Endodermal cell (in vitro differentiated cells): ENCODE measurements around the gene CDKN1B. TPM values are rescaled to one million over a fixed set of nuclear protein-coding genes. Genes with fewer than 3 reads are reported as not detected.

Source experiments
- DNase-seq: peaks from one replicate; pipeline ENCODE4 v3.0.0-alpha.2; 2017
- H3K27ac ChIP-seq: 2 replicates; pipeline ENCODE4 v1.5.1; 2013; ENCODE audit warnings: mild to moderate bottlenecking, low read depth, low read length, moderate library complexity
- H3K27me3 ChIP-seq: 2 replicates; pipeline ENCODE4 v1.6.1; 2013; ENCODE audit warnings: mild to moderate bottlenecking, low read length, moderate library complexity; ENCODE audit not compliant: insufficient read depth, control insufficient read depth, poor library complexity, severe bottlenecking
- H3K36me3 ChIP-seq: 2 replicates; pipeline ENCODE4 v1.7.0; 2013; ENCODE audit warnings: mild to moderate bottlenecking, low read length, moderate library complexity; ENCODE audit not compliant: control insufficient read depth, insufficient read depth
- H3K4me1 ChIP-seq: one replicate; pipeline ENCODE4 v1.7.0; 2013; ENCODE audit warnings: low read length; ENCODE audit not compliant: control insufficient read depth, insufficient read depth
- H3K4me3 ChIP-seq: 2 replicates; pipeline ENCODE4 v1.5.1; 2013; ENCODE audit warnings: mild to moderate bottlenecking, low read length, moderate library complexity
- H3K9ac ChIP-seq: 2 replicates; pipeline ENCODE4 v1.6.1; 2013; ENCODE audit warnings: mild to moderate bottlenecking, low read length, moderate library complexity; ENCODE audit not compliant: poor library complexity, severe bottlenecking; ENCODE audit errors: extremely low read depth
- H3K9me3 ChIP-seq: 2 replicates; pipeline ENCODE4 v1.6.1; 2013; ENCODE audit warnings: mild to moderate bottlenecking, low read length, moderate library complexity; ENCODE audit not compliant: control insufficient read depth
- H3K27ac Mint-ChIP-seq: 2 replicates; pipeline ENCODE4 v1.8.0; 2020; ENCODE audit warnings: mixed read lengths
- H3K27me3 Mint-ChIP-seq: 2 replicates; pipeline ENCODE4 v1.8.0; 2021; ENCODE audit warnings: mild to moderate bottlenecking, mixed read lengths; ENCODE audit not compliant: insufficient read depth
- H3K36me3 Mint-ChIP-seq: 2 replicates; pipeline ENCODE4 v1.8.0; 2020; ENCODE audit warnings: low read depth, mixed read lengths
- H3K4me1 Mint-ChIP-seq: 2 replicates; pipeline ENCODE4 v1.8.0; 2020; ENCODE audit warnings: mixed read lengths
- H3K4me3 Mint-ChIP-seq: 2 replicates; pipeline ENCODE4 v1.8.0; 2020; ENCODE audit warnings: mild to moderate bottlenecking, moderate library complexity, mixed read lengths
- H3K9me3 Mint-ChIP-seq: 2 replicates; pipeline ENCODE4 v1.8.0; 2020; ENCODE audit warnings: mild to moderate bottlenecking, mixed read lengths
- CTCF ChIP-seq: fragments of 200-600 bp; sonication (generic); conservative IDR thresholded peaks from 2 replicates; pipeline ENCODE4 v1.5.0; 2021; ENCODE audit warnings: antibody characterized with exemption, mild to moderate bottlenecking
- WGBS, 2 experiments: methylation state at CpG; one replicate each; pipeline versions ENCODE4 v1.1.5 to v1.1.7; 2013; ENCODE audit warnings: missing lambda C conversion rate in 2 of 2, mixed read lengths in 1 of 2; ENCODE audit not compliant: insufficient coverage in 1 of 2, insufficient read length in 1 of 2; 5-methylcytosine and 5-hydroxymethylcytosine counted together
- total RNA-seq, 2 donors: library from RNA; stranded (reverse); fragmentation: NEBNext Ultra II Directional in 1 of 2; extraction: Animal tissue kit (Norgen Biotek cat#: 25700) in 1 of 2; gene quantifications; 2 replicates in 1 of 2; 3 replicates in 1 of 2; pipeline ENCODE4 v1.2.1, GENCODE V29; 2021

Gene CDKN1B
- total RNA-seq, 2 donors from 2014 or later = 40.1 to 63.9 TPM

GRCh38 chr12:12720672-12721161 is 3.5 kb downstream of the CDKN1B start:
- H3K27ac ChIP-seq = no peak overlapping the region
- Mint-ChIP-seq H3K36me3 (peaks cover 41% of the 10 kb centered on the region), H3K9me3 (no peaks in the 10 kb centered on the region), H3K4me3 (peak overlapping the region; percentile 28), H3K4me1 (peaks cover 52% of the 10 kb centered on the region), H3K27ac (peak overlapping the region; percentile 16), H3K27me3 (peaks cover 16% of the 10 kb centered on the region)
- H3K27me3 ChIP-seq = no peaks in the 10 kb centered on the region
- peak overlapping the region; percentile 99 for H3K4me3 ChIP-seq
- no peak for TF ChIP-seq CTCF
- WGBS, 2 experiments = 83 to 96% methylated on average over 1 to 4 of the region's 4 CpGs
- peaks cover 43% of the 10 kb centered on the region for H3K36me3 ChIP-seq
- no peak for DNase-seq
- no peaks in the 10 kb centered on the region for H3K9me3 ChIP-seq
- H3K9ac ChIP-seq = no peak overlapping the region
- peaks cover 11% of the 10 kb centered on the region for H3K4me1 ChIP-seq

- Histone ChIP-seq H3K27ac (no peak overlapping the region), H3K36me3 (peaks cover 43% of the 10 kb centered on the region), H3K4me3 (peak overlapping the region; percentile 99), H3K9me3 (no peaks in the 10 kb centered on the region), H3K27me3 (no peaks in the 10 kb centered on the region), H3K4me1 (peaks cover 7% of the 10 kb centered on the region), H3K9ac (no peak overlapping the region)
- WGBS, 2 experiments = 83 to 88% methylated on average over 2 to 3 of the region's 3 CpGs
- no peak for DNase-seq
- Mint-ChIP-seq H3K36me3 (peaks cover 41% of the 10 kb centered on the region), H3K9me3 (no peaks in the 10 kb centered on the region), H3K4me3 (peak overlapping the region; percentile 28), H3K27ac (no peak overlapping the region), H3K4me1 (peaks cover 47% of the 10 kb centered on the region), H3K27me3 (peaks cover 16% of the 10 kb centered on the region)
- TF ChIP-seq CTCF = no peak
Measured at GRCh38 chr12:12721176-12721751, 4.1 kb downstream of the CDKN1B start.

- Mint-ChIP-seq H3K27me3 (peaks cover 16% of the 10 kb centered on the region), H3K27ac (no peak overlapping the region), H3K4me3 (no peak overlapping the region), H3K36me3 (peaks cover 41% of the 10 kb centered on the region), H3K9me3 (no peaks in the 10 kb centered on the region), H3K4me1 (peaks cover 51% of the 10 kb centered on the region)
- H3K27me3 ChIP-seq = no peaks in the 10 kb centered on the region
- H3K27ac ChIP-seq = no peak overlapping the region
- no peak for DNase-seq
- 100% methylated on average over 2 of the region's 2 CpGs; no CpG with 5 or more reads in 1 of the 2 experiments for WGBS, 2 experiments
- no peaks in the 10 kb centered on the region for H3K9me3 ChIP-seq
- H3K4me1 ChIP-seq = peaks cover 6% of the 10 kb centered on the region
- no peak overlapping the region for H3K9ac ChIP-seq
- no peak for TF ChIP-seq CTCF
- peaks cover 43% of the 10 kb centered on the region for H3K36me3 ChIP-seq
- peak overlapping the region; percentile 99 for H3K4me3 ChIP-seq
Measured at GRCh38 chr12:12721814-12722434, 4.8 kb downstream of the CDKN1B start.
